Stimulated activated CD8-positive, alpha-beta memory T cell treated with anti-CD3 and anti-CD28 coated beads, Interleukin-7, amount 100 ng/mL, for 24 hours (primary cell): ENCODE results near the gene CCDC175.

ENCODE experiments used
- DNase-seq: peaks from one replicate; pipeline ENCODE4 v3.0.0-alpha.2; 2020; ENCODE audit warnings: low read depth

Gene CCDC175

DNA sequence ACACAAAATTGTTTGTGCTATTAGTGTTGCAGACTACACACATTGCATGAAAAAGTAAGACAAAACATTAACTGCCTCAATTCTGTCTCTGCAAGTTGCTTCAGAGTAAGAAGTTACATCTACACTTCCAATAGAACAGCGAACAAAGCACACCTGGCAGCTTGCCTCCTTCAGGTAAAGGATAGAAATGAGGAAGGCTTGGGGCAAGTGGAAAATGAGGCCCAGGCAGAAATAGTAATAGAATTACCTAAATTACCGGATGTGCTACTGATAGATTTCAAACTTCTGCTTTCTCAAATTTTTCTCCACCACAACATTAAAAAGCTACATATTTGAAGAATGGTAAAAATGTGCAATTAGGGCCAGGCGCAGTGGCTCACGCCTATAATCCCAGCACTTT is 37.7 kb downstream of the CCDC175 start:
- DNase-seq: no peak

GRCh38 chr14:59537476-59537875 is 39.1 kb downstream of the CCDC175 start:
- no peak for DNase-seq

- DNase-seq: no peak
Measured at GRCh38 chr14:59534361-59534987, 42.1 kb downstream of the CCDC175 start.

GRCh38 chr14:59532419-59532818 is 44.2 kb downstream of the CCDC175 start:
- no peak for DNase-seq

DNA sequence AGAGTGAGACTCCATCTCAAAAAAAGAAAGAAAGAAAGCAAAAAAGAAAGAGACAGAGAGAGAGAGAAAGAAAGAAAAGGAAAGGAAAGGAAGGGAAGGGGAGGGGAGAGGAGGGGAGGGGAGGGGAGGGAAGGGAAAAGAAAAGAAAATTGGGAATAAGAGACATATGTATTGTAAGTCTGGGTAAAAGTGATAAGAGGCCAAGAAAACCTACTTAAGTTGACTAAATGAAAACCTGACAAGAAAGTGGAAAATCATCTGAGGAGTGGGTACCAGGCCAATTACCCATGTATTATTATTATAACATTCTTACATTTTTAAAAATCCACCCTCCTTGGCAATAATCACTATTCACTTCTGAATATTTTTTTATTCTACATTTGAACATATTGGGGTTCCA is 46.3 kb downstream of the CCDC175 start:
- DNase-seq: no peak

DNA sequence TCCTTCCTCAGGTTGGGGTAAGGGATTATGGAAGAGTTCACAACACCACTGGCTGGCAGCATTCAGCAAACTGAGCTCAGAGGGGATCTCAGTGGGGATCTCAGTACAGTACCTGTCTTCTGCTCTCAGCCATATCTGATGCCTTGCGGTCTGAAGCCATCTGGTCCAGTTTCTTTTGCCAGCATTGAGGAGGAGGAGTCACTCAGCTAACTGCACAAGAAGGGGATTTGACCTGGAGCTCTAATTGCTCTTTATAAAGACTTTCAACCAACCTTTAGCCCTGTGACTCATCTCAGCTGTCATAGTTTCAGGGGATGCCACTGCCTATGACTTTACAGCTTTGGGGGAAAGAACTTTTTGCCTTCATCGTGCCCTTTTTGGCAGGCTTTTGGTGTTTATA is 47.4 kb downstream of the CCDC175 start:
- DNase-seq: no peak

GRCh38 chr14:59520224-59520623 is 56.4 kb downstream of the CCDC175 start:
- no peak for DNase-seq

DNA sequence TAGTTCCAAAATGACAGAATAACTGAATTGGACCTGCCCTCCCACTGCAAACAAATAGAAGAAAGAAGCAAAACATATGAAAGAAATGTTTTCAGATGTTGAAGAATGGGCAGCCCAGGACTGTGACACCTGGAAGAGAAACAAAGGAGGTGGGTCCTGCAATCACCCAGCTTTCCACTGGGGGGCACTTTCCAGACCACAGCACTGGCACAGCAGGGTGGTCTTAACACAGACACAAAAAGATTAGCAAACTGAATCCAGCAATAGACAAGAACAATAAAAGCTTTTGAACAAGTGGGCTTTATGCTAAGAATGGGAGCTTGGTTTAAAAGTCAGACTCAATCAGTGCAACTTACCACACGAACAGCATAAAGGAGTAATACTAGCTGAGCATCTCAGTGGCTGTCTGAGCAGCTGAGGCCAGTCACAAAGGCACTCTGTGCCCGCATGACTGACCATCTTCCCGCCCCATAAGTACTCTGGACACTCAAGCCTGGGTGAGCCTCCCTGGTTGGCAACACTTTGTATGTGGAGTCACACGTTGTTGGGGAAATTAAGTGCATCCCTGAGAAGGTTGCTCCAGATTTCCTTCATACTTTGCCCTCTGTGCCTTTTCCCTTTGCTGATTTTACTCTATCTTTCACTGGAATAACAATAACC is 64.6 kb downstream of the CCDC175 start:
- no peak for DNase-seq

GRCh38 chr14:59510966-59511365 is 65.6 kb downstream of the CCDC175 start:
- DNase-seq: no peak

GRCh38 chr14:59510001-59510400 is 66.6 kb downstream of the CCDC175 start:
- DNase-seq: no peak

- no peak for DNase-seq
Measured at GRCh38 chr14:59509101-59509500, 67.5 kb downstream of the CCDC175 start.

DNA sequence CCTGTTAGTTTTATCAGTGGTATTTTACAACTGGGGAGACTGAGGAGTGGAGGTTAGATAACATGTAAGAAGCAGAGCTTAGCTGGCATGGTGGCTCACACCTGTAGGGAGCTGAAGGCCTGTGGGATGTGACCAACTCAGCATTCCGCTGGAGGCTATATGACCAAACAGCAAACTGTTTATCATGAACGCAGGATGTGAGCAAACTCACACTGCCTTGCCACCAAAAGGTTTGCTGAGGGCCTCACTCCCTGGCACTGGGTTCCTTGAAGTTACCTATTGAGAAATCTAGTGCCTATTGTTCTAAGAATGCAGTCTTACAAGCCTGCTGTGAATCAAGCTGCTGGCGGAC is 68.9 kb downstream of the CCDC175 start:
- DNase-seq: no peak

GRCh38 chr14:59507063-59507751 is 69.4 kb downstream of the CCDC175 start:
- DNase-seq: peak; percentile 15

DNA sequence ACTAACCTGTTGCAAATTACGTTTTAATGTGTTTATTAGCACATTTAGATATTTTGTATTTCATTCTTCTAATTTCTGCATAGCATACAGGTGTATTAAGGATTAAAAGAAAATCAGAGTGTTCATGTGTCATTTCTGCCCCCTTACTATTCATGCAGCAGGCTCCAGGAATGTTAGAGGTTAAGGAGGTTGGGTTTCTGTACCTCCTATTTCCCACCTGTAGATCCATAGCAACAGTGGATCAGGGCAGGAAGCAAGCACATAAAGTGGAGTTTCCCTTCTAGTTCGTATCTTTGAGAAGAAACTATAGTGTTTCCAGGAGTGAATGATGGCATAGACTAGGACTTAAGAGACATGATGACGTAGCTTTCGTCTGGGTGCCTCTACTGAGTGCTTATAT is 73.4 kb downstream of the CCDC175 start:
- no peak for DNase-seq

GRCh38 chr14:59500732-59501131 is 75.9 kb downstream of the CCDC175 start:
- DNase-seq: no peak

DNA sequence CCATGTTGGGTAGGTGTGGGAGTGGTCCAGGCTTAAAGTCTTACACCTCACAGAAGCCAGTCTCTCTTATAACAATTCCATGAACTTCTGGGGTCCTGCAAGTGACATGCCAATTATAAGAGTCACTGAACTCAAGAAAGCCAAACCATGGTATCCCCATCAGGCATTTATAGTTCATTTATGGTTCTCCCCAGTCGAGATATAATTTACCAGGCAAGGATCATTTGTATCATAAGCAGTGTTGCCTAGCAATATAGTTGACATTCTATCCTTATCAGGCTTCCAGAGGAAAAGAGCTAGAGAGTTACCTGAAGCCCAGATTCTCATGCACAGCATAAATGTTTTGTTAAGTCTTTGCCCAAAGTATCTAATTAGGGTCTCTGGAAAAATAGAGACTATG is 84.2 kb downstream of the CCDC175 start:
- DNase-seq: no peak

GRCh38 chr14:59490756-59491155 is 85.9 kb downstream of the CCDC175 start:
- no peak for DNase-seq

GRCh38 chr14:59484639-59485175 is 91.9 kb downstream of the CCDC175 start:
- no peak for DNase-seq

DNA sequence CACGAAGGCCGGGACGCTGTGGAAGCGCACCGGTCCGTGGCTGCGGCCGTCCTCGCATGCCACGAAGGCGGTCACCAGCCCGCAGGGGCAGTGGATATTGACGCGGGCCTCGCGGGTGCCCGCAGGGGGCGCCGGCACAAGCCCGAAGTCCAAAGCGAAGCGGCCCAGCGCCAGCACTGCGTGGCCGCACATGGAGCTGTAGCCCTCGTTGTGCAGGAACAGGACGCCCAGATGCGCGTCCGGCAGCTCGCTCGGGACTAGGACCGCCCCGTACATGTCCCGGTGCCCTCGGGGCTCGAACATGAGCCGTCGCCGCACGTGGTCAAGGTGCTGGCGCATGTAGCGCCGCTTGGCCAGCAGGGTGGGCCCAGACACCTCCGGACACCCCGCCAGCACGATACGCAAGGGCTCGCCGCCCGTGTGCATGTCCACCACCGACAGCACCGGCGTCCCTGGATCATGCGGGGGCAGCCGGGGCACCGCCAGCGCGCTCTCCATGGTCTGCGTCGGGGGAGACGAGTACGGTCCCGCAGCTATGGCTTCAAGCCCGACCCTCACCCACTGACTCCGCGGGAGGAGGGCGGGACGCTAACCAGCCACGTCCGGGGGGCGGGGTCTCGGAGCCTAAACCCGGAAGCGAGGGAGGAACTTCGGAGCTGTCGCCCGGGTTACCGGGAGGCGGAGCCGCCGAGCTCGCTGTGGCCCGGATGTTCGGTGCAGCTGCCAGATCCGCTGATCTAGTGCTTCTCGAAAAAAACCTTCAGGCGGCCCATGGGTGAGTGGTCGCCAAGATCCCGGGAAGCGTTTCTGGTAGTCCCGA is 92.6 kb downstream of the CCDC175 start, which contains the start of the genes JKAMP and L3HYPDH:
Gene JKAMP (plus strand): TSS at position 699 of the 820 bp plus-strand sequence. CDS start 73 bp downstream, at position 772.
Gene L3HYPDH (minus strand): TSS at position 590 of the 820 bp plus-strand sequence. CDS start 92 bp downstream, at position 498.
- peak; percentile 98 for DNase-seq

DNA sequence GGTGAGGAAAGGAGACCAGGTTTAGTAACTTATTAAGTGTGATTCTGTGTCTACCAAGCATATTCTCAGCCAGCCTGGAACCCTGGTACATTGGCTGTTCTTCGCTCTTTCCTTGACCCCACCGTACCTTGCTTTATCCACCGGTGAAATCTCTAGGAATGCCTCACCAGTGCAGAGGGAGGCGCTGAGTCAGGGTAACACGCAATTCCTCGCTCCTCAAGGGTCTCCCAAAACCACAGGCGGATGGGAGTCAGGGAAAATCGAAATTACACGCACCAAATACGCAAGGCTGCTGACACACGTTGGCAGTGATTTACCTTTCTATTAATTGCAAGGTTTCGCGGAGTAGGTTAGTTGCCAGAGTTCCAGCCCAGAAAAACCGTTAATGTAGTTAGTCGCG is 93.2 kb downstream of the CCDC175 start:
- DNase-seq: no peak

- no peak for DNase-seq
Measured at GRCh38 chr14:59482541-59483331, 93.9 kb downstream of the CCDC175 start.
